GM18505 (cell line): ENCODE measurements around the gene LMTK3.

Experiments
- ATAC-seq: cut with Tn5 transposase; IDR thresholded peaks from one replicate; pipeline ENCODE4 v1.9.1; 2021; ENCODE audit not compliant: unreplicated experiment
- POLR2A ChIP-seq: IDR thresholded peaks from 4 replicates; pipeline ENCODE4 v1.6.1; 2011; ENCODE audit warnings: borderline replicate concordance; ENCODE audit not compliant: insufficient read depth, insufficient read length; ENCODE audit errors: extremely low read depth

Gene LMTK3

GRCh38 chr19:48480183-48480557 lies 31.5 kb downstream of the LMTK3 start:
- ATAC-seq, result no peak
- no peak for TF ChIP-seq POLR2A

GRCh38 chr19:48479686-48480085 lies 31.9 kb downstream of the LMTK3 start:
- no peak for TF ChIP-seq POLR2A
- ATAC-seq, result no peak

GRCh38 chr19:48478339-48479256 lies 33.0 kb downstream of the LMTK3 start:
- ATAC-seq, result no peak
- no peak for TF ChIP-seq POLR2A

GRCh38 chr19:48477698-48478338 lies 33.8 kb downstream of the LMTK3 start:
- ATAC-seq, result no peak
- no peak for TF ChIP-seq POLR2A

- no peak for TF ChIP-seq POLR2A
- ATAC-seq, result no peak
These were observed 34.5 kb downstream of the LMTK3 start for GRCh38 chr19:48477067-48477685.

GRCh38 chr19:48476176-48476575 lies 35.5 kb downstream of the LMTK3 start:
- ATAC-seq, result no peak

GRCh38 chr19:48475369-48476068 lies 36.1 kb downstream of the LMTK3 start:
- no peak for ATAC-seq
- no peak for TF ChIP-seq POLR2A

More at GRCh38 chr19:48476176-48476575, 35.5 kb downstream of the LMTK3 start:
- TF ChIP-seq POLR2A, result no peak

- no peak for TF ChIP-seq POLR2A
- no peak for ATAC-seq
These were observed 37.5 kb downstream of the LMTK3 start for GRCh38 chr19:48474084-48474592.

GRCh38 chr19:48473161-48473966 lies 38.3 kb downstream of the LMTK3 start:
- no peak for ATAC-seq

GRCh38 chr19:48471836-48472235 lies 39.8 kb downstream of the LMTK3 start:
- no peak for ATAC-seq

More at GRCh38 chr19:48473161-48473966, 38.3 kb downstream of the LMTK3 start:
- TF ChIP-seq POLR2A, result no peak

GRCh38 chr19:48470856-48471255 lies 40.8 kb downstream of the LMTK3 start:
- TF ChIP-seq POLR2A, result no peak
- no peak for ATAC-seq

More at GRCh38 chr19:48471836-48472235, 39.8 kb downstream of the LMTK3 start:
- TF ChIP-seq POLR2A, result no peak
